GM10248 (cell line): ENCODE measurements around the gene UBE2I.
"Not testable (repeated sequence)": the region's sequence is repeated elsewhere in the genome, so short reads cannot be mapped to it uniquely, and the experiment has no call there.

Source experiments
- CTCF ChIA-PET: fragments of 300-600 bp; sonication (Branson Sonifier 250); formaldehyde crosslinking; extraction: SDS; loops from one replicate; lab custom pipeline; 2021; ENCODE audit warnings: antibody characterized with exemption; lab: Yijun Ruan, JAX
- POLR2A ChIA-PET: fragments of 350-650 bp; sonication (Branson Sonifier 250); formaldehyde crosslinking; extraction: SDS; loops from one replicate; lab custom pipeline; 2020; ENCODE audit warnings: antibody characterized with exemption; lab: Yijun Ruan, JAX
- DNase-seq: peaks from one replicate; pipeline ENCODE4 v3.0.0; 2012; ENCODE audit errors: extremely low spot score
- TF ChIP-seq, protein P1 (sequence below): IDR thresholded peaks from 2 replicates; pipeline ENCODE4 v1.5.1; 2012; ENCODE audit warnings: mild to moderate bottlenecking, low read depth; ENCODE audit errors: extremely low read depth, missing control alignments, control extremely low read depth

Gene UBE2I

DNA sequence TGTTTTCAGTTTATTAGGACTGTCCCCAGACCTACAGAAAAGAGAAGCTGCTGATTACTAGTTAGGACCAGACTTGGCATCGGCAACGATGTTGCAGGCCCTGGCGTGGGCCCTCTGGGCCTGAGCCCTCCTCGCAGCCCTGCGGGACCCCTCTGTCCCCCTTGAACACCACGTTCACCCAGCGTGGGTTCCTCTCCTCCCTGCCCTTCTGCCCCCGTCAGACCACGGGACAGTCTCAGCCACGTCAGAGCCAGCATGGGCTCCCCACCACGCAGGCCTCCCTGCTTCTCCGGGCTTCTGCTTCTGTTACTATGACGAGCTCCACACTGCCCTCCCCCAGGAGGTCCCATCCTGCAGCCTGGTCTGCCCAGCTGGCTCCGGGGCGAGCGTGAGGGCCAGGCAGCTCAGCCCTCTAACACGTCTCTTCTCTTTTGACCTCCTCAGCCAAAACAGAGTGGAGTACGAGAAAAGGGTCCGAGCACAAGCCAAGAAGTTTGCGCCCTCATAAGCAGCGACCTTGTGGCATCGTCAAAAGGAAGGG is 14.9 kb downstream of the UBE2I start:
- CTCF ChIA-PET, result interaction anchor here (1.4 to 1.6 kb wide), 3 partner anchors 8 to 21 kb away, joined by 3 to 4 read pairs (median 3); no protein-coding TSS in a partner anchor
- no peak for DNase-seq
- POLR2A ChIA-PET, result no interaction called here
- TF ChIP-seq, protein P1, sequence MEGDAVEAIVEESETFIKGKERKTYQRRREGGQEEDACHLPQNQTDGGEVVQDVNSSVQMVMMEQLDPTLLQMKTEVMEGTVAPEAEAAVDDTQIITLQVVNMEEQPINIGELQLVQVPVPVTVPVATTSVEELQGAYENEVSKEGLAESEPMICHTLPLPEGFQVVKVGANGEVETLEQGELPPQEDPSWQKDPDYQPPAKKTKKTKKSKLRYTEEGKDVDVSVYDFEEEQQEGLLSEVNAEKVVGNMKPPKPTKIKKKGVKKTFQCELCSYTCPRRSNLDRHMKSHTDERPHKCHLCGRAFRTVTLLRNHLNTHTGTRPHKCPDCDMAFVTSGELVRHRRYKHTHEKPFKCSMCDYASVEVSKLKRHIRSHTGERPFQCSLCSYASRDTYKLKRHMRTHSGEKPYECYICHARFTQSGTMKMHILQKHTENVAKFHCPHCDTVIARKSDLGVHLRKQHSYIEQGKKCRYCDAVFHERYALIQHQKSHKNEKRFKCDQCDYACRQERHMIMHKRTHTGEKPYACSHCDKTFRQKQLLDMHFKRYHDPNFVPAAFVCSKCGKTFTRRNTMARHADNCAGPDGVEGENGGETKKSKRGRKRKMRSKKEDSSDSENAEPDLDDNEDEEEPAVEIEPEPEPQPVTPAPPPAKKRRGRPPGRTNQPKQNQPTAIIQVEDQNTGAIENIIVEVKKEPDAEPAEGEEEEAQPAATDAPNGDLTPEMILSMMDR, result no peak

DNA sequence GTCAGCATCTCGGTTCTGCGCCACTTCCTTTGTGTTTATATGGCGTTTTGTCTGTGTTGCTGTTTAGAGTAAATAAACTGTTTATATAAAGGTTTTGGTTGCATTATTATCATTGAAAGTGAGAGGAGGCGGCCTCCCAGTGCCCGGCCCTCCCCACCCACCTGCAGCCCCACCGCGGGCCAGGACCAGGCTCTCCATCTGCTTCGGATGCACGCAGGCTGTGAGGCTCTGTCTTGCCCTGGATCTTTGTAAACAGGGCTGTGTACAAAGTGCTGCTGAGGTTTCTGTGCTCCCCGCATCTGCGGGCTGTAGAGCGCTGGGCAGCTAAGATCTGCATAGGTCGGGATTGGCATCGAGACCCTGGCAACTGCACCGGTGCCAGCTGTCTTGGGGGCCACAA is 15.8 kb downstream of the UBE2I start:
- DNase-seq, result no peak
- CTCF ChIA-PET, result interaction anchor here (2.0 kb wide), 1 partner anchor 13 kb away, joined by 7 read pairs; no protein-coding TSS in a partner anchor
- POLR2A ChIA-PET, result no interaction called here
- TF ChIP-seq, protein P1, result no peak

DNA sequence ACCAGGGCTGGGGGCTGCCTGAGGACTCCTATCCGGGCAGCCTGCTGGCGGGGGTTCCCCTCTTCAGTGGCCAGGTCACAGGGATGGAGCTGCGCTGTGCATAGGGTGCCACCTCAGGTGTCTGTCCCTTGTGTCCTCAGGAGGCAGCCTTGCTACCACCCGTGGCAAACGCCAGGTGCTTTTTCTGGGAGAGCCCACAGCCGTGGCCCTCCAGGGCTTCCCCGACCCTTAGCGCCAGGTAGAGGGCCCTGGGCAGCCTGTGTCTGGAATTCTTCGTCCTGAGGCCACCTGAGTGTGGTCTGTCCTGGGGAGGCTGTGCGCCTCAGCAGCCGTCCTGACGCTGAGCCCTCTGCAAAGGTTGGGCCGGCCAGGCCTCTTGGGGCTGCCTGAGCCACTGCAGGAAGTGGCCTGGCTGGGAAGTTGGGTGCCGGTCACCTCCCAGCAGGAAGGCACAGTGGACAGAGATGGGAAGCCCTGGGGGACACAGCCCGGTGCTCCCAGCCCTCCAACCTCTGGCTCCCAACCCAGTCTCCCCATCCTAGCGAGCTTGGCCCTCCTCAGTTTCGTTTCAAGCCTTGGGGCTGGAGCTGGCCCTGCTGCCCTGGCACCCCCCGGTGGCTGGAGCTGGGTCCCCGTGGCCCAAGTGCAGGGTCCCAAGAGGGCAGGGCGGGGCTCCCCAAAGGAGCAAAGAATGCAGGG is 16.4 kb downstream of the UBE2I start:
- POLR2A ChIA-PET, result no interaction called here
- DNase-seq, result no peak
- TF ChIP-seq, protein P1, result no peak
- CTCF ChIA-PET, result interaction anchor here (1.4 to 2.0 kb wide), 2 partner anchors 12 to 39 kb away, joined by 4 to 7 read pairs; no protein-coding TSS in a partner anchor

DNA sequence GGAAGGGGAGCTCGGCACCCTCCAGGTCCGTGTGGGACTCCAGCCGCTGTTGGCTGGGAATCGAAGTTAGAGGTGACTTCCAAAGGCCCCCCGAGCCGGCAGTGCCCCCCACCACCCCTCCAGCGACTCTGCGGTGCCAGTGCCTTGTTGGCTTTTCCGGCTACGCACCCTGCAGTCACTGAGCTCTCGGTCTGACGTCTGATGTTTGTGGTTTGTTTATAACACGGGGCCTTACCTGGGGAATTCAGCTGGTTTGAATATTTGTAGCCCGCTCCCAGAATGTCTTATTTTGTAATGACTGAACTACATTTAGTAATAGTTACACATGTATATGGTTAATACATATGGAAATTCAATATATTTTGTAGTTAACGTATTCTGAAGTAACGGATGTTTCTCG is 17.0 kb downstream of the UBE2I start:
- ChIA-PET POLR2A (interaction anchor here (0.6 kb wide), 1 partner anchor 82 kb away, joined by 7 read pairs; no protein-coding TSS in a partner anchor), CTCF (interaction anchor here (1.4 to 2.0 kb wide), 3 partner anchors 12 to 38 kb away, joined by 3 to 7 read pairs (median 4); no protein-coding TSS in a partner anchor)
- DNase-seq, result no peak
- TF ChIP-seq, protein P1, result no peak

DNA sequence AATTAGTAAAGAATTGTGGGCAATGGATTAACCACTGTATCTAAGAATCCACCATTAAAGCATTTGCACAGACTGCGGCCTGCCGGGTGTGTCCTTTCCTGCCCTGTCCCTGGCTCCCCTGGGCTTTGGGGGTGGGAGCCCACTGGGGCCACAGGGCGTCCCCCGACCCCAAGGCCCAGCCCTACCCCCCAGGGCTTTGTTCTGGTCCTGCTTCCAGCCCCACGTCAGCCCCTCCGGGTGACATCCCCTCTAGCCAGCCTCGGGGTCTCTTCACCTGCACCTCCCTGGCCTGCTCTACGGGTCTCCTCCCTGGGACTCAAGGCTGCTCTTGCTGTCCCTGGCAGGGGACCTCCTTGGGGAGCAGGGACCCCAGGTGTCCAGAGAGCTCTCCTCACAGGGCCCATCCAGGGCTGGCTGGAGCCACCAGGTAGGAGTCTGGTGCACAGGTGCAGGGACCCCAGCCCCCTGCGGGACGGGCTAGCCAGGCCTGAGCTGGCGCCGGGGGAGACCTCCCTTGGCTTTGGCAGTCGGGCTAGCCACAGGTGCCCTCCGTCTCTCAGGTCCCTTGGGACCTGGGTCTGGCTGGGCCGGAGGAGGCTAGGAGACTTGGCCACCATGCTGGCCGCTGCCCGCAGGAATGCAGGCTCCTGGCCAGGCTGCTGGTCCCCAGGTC is 17.6 kb downstream of the UBE2I start:
- POLR2A ChIA-PET, result interaction anchor here (0.6 kb wide), 1 partner anchor 82 kb away, joined by 7 read pairs; no protein-coding TSS in a partner anchor
- TF ChIP-seq, protein P1, result no peak
- DNase-seq, result no peak
- CTCF ChIA-PET, result interaction anchor here (1.4 to 2.0 kb wide), 3 partner anchors 11 to 37 kb away, joined by 3 to 7 read pairs (median 4); no protein-coding TSS in a partner anchor

DNA sequence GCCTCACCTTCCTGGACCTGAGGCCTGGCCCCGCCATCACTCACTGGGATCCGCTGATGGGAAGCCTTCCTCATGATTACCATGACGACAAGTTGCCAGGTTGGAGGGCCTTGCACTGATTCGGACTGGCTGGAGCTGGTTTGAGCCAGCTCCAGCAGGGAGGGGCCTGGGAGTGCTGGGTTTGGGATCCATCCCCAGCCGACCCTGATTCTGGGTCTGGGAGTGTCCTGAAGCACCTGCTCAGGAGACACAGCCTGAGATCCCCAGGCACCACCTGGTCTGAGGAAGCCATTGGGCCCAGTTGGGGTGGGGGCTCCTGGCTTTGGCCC is 18.1 kb downstream of the UBE2I start:
- DNase-seq, result no peak
- ChIA-PET POLR2A (interaction anchor here (0.6 kb wide), 1 partner anchor 54 kb away, joined by 3 read pairs; no protein-coding TSS in a partner anchor), CTCF (interaction anchor here (1.5 kb wide), 1 partner anchor 15 kb away, joined by 3 read pairs; no protein-coding TSS in a partner anchor)
- TF ChIP-seq, protein P1, result no peak

DNA sequence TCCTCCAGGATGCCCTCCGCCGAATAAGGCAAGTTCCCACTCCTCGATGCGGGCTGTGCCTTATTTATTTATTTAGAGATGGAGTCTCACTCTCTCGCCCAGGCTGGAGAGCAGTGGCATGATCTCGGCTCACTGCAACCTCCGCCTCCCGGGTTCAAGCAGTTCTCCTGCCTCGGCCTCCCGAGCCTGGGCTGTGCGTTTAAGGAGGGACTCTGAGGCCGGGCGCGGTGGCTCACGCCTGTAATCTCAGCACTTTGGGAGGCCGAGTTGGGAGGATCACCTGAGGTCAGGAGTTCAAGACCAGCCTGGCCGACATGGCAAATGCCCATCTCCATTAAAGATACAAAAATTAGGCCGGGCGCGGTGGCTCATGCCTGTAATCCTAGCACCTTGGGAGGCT is 18.7 kb downstream of the UBE2I start:
- DNase-seq, CTCF ChIA-PET: not testable (repeated sequence)
- POLR2A ChIA-PET, result interaction anchor here (0.6 kb wide), 1 partner anchor 53 kb away, joined by 3 read pairs; no protein-coding TSS in a partner anchor

DNA sequence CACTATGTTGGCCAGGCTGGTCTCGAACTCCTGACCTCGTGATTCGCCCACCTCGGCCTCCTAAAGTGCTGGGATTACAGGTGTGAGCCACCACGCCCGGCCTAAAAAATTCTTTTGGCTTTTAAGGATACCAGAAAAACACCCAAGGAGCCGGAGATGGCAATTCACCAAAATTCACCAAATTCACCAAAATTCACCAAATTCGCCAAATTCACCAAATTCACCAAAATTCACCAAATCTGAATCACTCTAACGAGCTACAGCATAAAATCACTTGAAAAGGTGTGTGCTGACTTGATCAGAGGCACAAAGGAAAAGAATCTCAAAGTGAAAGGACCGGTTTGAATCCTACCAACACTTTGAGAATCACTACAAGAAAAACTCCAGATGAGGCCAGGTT is 19.5 kb downstream of the UBE2I start:
- CTCF ChIA-PET, result interaction anchor here (1.0 to 1.5 kb wide), 2 partner anchors 9 to 377 kb away, joined by 4 to 5 read pairs; partner anchors contain the start of gene MAPK8IP3
- DNase-seq, POLR2A ChIA-PET: not testable (repeated sequence)
